Motor neuron (in vitro differentiated cells): ENCODE measurements around the gene REXO2. TPM values are rescaled to one million over a fixed set of nuclear protein-coding genes. Genes with fewer than 3 reads are reported as not detected.

ENCODE experiments used
- total RNA-seq, 8 experiments: library from RNA; unstranded; fragments of 300-600 nt; gene quantifications; 2 replicates each; pipeline versions ENCODE4 v1.2.3 to v1.2.4, GENCODE V29; 2022

REXO2 gene
- total RNA-seq, 8 experiments from 2014 or later, result 25.6 to 196 (median 49.8) TPM

Other genes starting within 250 kb of the REXO2 start
- 10 to 100 TPM in 2 of 8 experiments, 1 to 10 TPM in 5, under 1 TPM in 1; 0.22 to 73.1 (median 3.0) TPM for gene NNMT, start 143.1 kb upstream of the REXO2 start, total RNA-seq
- 10 to 100 TPM; 11.0 to 21.9 (median 14.5) TPM for gene C11orf71, start 39.0 kb upstream of the REXO2 start, total RNA-seq
- 10 to 100 TPM; 16.3 to 78.3 (median 30.8) TPM for gene RBM7, start 38.8 kb upstream of the REXO2 start, total RNA-seq
- gene NXPE1, start 120.4 kb downstream of the REXO2 start, total RNA-seq, result under 1 TPM in 7 of 8 experiments, not detected in 1; 0.08 to 0.56 (median 0.36) TPM
- gene NXPE4, start 156.3 kb downstream of the REXO2 start, total RNA-seq, result under 1 TPM in 3 of 8 experiments, not detected in 5; 0.14 to 0.24 (median 0.14) TPM
- gene NXPE2, start 239.1 kb downstream of the REXO2 start, total RNA-seq, result under 1 TPM in 5 of 8 experiments, not detected in 3; 0.09 to 0.71 (median 0.17) TPM